Measurements from ENCODE around the gene PPARA.
A peak's percentile ranks its signal among the peaks of the same experiment; 100 is the strongest.

Gene PPARA

DNA sequence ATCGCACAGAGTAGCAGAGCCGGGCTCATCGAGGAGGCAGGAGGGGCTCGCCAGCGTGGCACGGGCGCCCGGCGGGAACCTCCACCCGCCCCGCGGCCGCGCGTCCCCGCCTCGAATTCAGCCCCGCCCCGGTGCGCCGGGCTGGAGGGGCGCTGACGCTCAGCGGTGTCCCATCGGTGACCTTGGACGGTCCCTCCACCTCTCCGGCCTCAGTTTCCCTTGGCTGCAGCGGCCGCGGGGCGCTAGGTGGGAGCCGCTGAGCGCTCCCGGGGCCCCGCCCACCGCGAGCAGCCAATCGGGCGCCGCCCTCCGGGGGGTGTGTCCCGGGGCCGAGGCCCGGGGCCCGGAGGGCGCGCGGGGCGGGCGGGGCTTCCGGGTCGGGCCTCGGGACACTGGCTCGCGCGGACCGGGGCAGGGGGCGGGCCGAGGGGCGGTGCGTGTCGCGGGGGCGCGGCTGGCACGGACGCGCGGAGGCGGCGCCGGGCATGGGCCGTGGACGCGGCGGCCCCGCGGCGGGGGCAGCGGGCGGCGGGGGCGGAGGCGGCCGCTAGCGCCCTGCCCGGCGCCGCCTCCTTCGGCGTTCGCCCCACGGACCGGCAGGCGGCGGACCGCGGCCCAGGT lies at the start of gene PPARA:
Gene PPARA, plus strand, starts transcription at position 493 of the 621 bp plus-strand sequence. CDS start 47,858 bp downstream, outside the sequence.
- DNase-seq = peak; percentile 65

DNA sequence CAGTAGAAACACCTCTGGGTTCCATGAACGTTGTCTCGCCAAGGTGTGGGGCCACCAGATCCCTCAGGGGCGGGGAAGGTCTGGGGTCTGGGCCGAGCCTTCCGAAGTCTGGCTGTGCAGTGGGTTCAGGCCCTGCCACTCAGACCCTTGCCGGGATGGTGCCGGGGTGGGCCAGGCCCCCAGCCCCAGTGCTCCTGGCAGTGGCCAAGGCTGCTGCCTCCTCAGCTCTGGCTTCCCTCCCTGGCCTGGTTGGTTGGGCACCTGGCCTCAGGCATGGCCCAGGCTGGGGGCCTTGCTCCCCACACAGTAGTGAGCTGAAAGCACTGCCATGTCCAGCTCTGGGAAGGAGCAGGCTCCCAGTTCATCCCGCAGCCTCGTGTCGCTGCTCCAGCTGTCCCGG lies 48.2 kb upstream of the PPARA start:
- DNase-seq = no peak

DNA sequence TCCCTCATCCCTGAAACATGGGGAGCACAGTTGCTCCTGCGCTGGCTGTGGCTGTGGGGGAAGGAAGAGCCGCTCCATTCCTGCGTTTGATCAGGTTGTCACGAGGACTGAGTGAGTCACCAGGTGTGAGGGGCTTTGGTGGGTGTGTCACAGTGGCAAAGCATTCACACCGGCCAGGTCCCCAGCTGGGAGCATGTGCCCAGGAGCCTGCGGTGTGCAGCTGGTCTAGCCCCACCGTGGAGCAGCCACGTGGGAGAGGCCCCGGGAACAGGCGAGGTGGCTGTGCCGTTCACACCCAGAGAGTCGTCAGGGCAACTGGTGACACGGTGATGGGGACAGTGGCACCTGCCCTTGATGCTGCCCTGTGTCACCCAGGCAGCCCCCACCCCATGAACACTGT lies 47.6 kb upstream of the PPARA start:
- no peak for DNase-seq

DNA sequence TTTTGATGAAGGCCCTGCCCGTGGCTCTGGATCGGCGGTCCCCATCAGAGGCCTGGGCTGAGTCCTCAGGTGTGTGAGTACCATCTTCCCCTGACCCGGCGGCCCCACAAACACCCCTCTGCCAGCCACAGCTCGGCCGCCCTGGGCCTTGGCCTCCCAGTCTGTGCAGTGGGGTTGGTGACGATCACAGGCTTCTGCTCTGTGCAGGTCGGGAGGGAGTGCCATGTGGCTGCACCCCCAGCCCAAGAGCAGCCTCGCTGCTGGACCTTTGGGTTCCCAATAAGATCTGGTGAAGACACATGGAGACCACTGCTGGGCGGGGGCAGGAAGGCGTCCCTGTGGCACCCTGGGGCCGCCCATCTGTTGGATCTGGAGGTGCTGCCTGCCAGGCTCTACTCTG lies 47.1 kb upstream of the PPARA start:
- DNase-seq = no peak

DNA sequence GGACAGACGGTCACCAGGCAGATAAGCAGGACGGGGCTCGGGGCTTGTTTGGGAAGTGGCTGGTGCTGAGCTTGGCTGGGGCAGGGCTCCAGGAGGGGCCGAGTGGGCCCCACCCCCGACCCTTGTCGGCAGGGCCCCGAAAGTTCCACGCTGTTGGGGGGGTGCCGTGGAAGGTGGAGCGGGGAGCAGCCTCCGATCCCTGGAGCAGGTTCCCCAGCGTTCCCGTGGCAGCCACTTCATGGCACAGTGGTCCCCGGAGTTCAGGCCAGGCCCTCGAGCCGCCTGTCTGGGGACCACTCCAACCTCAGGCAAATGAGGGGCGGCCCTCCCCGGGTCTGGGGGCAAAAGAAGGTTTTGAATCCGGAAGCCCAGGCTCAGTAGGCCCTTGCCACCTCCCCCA lies 46.7 kb upstream of the PPARA start:
- no peak for DNase-seq

DNA sequence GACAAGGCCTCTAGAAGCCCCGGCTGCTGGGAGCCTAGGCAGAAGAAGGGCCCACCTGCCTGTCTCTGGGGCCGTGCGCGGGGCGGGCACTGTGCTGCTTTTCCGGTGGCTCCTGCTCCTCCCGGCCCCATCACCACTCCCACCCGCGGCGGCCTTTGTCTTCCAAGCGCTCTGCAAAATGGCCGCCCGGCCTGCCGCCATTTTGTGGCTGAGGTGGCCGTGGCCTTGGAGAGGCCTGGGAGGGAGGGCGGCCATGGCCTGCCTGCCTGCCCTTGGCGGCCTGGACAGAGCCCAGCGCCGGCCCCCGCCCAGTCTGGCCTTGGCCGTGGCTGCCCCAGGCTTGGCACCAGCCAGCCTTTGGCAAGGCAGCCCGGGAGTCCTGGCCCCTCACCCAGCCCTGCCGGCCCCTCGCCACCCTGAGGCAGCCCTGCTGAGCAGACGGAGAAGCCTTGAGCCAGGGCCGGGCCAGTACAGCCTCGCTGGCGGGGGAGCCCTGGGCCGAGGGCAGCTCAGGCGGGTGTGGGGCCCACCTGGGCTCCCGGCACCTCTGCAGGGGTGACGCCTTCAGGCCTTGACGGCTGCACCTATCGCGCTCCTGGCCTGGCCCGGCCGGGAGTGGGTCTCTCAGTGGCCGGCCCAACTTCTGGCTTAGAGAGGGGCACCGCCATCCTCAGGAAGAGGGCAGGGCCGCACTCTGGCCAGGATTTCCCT lies 46.0 kb upstream of the PPARA start:
- DNase-seq = no peak

DNA sequence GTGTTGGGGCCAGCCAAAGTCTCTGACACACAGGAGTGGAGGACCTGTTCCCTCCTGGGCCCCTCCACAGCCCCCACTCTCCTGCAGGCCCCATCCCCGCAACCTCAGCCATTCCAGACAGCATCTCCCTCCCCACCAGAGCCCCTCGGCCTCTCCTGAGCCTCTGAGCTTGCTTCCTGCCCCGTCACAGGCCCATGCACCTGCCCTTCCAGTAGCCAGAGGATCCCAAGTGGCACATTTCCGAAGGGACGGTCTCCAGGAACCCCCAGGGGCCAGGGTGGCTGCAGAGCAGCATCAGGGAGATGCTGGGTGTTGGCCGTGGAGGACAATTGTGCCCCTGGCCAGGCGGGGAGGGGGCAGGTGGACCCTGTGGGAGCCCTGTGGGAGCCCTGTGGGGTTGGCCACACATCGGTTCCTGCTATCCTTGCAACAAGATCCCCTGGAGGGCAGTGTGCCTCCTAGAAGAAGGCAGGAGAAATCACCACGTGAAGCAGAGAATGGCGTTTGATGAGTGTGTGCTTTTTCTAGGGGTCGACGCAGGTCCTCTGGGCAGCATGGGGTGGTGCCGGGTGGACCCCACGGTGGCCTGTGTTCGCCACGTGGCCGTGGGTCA lies 45.3 kb upstream of the PPARA start:
- DNase-seq = no peak

DNA sequence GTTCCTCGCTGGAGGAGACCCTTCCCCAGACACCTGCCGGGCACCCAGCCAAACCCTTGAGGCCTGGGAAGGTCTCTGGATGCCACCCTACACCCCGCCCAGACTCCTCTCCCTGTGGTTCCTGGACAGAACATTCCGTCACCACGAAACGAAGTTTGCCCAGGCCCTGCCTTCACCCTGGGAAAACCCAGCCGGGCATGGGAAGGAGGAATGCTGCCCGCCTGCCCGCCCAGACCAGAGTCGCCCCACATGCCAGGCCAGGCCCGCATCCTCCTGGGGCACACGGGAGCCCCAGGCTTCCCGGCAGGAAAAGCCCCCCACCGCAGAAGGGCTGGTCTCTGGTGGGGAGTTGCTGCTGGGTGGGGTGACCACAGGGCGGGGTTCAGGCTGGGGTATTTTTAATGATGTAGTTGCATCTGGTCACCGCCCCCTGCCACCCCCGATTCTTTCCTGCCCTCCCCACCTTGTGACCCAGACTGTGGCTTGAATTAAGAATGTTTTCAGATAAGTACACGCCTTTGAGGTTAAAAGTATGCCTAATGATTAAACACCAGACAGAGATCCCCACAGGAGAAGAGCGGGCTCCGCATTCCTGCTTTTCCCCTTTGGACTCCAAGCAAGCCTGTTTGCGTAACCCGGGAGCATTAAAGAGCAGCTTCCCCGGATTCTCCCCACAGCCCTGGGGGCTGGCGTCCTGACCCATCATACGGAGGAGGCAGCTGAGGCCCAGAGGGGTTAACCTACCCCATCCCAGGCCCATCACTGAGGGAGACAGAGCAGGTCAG lies 44.6 kb upstream of the PPARA start:
- no peak for DNase-seq

DNA sequence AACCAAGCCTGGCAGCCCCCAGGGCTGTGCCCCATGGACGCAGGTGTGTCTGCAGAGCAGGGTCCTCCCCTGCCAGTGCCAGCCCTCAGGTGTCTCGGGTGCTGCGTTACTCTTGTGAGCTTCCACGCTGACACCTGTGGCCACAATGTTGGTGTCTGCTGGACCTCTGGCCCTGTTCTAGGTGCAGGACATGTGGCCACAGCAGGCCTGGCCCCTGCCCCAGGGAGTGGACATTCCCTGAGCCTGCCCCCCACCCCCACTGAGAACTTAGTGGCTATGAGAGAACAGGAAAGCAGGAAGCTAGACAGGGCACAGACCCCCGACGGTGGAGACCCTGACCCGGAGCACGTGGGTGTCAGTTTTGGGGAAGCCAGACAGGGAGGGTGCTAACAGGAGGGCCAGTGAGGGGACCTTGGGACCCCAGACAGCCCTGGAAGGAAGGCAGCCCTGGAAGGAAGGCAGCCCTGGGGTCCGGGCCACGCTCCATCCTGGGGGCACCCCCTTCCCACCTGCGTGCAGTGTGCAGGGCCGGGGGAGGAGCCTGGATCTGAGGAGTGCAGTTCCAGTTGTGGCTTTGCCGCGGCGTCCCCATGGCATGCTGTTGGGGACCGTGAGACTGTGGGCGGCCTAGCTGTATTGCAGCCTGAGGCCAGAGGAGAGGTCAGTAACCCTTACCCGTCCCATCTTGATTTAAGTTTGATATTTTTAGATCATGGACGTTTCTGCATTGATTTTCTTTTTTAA lies 43.9 kb upstream of the PPARA start:
- DNase-seq = no peak

DNA sequence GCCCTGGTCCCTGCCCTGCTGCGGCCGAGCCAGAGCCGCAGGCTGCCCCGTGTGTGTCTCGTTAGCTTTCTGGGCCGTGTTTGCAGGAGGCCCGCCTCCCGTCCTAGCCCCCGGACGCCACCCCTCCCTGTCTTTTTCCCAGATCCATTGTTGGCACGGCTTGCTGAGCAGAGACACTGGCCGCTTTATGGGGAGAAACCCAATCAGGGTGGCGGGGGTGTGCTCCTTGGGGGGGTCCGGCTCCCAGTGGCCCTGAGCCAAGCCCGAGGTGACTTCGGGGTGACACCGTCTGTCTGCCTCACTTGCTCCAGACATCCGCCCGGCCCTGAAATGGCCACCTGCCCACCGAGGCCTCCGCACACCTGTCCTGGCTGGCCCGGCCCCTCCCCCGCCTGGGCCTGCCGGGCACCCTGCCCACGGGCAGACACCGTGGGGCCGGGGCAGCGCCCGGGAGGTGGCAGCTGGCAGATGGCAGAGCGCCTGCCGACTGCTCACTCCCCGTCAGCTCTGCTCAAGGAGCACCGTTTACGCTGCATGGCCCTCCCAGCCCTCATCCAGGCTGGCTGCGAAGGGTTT lies 43.1 kb upstream of the PPARA start:
- peak; percentile 89 for DNase-seq

DNA sequence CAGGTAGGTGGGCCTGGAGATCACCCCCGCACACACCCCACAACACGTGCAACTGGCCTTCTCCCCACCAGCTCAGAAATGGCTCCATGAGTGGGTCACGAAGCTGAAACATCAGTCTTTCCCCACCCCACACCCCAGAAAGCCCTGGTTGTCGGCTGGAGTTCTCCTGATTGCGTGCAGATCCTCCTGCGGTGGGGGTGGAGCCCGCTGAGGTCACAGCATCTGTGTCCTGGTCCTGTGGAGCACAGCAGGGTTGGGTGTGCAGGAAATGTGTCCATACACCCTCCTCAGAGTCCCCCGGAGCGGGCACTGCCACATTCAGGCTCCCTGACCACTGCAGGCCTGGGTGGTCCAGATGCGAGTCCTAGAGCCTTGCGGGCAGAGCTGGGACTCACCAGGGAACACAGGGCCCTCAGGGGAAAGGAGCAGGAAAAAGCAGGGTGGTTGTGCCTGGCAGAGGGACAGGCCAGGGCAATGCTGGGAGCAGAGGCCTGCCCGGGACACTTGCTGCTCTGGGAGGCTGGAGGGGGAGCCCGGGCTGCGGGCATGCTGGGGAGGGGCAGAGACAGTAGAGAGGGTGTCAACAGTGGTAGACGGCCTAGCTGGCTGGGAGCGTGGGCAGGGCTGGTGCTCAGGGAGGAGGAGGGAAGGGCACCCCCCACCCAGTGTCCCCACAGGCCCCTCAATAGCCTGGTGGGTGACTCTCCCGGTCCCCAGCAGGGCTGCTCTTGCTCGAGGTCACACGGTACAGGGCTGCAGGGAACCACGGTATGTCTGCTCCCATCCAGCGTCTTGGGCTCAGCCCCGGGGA lies 42.4 kb upstream of the PPARA start:
- DNase-seq = no peak

DNA sequence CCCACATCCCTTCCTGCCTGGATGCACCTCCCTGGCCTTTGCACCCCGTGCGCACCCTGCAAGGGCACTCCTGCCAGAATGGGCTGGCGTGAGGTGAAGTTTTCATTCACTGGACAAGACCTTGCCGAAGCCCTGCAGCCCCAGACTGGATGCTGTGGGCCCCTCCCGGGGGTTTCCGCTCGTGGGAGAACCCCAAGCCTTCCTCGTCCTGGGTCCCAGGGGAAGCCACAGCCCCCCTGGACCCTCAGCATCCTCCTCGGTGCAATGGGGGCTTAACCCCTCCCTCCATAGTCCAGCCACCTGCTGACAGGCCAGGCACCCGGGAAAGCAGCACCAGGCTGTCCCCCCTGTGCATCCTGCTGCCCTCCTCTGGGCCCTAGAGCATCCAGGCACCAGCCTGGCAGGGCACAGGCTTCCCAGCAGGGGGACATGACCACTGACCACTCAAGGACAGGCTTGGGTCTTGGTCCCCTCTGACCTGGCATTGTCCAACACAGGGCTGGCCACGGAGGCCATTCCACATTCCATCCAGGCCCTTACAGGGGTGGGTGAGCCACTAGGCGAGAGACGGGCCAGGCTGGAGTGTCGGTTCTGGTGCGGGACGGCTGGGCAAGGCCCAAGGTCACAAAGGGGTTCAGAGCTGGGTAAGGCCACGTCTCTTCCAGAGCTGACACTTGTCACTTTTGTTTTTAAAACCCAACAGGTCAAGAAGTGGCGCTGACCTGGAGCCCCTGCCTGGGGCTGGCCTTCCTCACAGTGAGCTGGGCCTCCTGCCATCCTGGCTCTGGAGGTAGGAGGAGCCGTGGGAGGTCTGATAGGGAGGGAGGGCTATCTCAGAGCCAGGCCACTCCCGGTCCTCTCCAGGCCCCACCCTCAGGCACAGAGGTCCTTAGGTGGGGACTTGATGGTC lies 41.5 kb upstream of the PPARA start:
- DNase-seq = no peak

DNA sequence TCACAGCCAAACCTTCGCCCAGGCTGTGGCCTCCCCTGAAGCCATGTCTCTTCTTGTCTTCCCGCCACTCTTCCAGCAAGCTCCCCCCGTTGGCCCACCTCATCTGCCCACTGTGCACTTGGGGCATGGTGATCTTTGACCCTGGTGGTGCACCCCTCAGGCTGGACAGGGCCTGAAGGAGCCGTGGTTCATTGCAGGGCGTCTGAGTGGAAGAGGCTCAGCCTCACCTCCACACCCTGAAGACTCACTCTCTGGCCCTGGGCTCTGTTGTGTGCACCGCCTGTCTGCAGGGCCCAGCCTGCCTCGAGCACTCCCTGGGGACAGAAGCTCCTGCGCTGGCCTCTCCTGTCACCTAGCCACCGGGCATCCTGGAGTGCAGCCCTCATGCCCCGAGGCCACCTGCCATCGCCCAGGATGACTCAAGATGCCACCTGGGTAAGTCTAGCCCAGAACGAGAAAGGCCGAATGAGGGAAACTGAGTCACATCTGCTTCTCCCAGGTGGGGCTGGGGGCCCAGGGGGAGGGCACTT lies 40.8 kb upstream of the PPARA start:
- no peak for DNase-seq

DNA sequence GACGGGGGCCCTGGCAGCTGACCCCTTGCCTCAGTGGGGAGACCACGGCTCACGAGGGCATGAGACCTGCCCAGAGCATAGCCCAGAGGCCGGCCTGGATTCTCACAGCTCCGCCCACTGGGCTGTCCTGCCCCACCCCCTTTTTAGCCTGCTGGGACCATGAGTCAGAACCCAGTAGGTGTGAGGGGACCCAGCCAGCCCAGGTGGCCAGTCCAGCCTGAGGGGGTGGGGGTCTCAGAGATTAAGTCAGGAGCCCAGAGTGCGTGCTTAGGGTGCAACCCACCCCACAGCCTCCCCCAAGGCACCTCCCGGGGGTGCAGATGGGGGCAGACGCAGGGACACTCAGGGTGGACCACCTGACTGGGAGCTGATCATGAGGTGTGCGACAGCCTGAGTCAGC lies 40.1 kb upstream of the PPARA start:
- no peak for DNase-seq

DNA sequence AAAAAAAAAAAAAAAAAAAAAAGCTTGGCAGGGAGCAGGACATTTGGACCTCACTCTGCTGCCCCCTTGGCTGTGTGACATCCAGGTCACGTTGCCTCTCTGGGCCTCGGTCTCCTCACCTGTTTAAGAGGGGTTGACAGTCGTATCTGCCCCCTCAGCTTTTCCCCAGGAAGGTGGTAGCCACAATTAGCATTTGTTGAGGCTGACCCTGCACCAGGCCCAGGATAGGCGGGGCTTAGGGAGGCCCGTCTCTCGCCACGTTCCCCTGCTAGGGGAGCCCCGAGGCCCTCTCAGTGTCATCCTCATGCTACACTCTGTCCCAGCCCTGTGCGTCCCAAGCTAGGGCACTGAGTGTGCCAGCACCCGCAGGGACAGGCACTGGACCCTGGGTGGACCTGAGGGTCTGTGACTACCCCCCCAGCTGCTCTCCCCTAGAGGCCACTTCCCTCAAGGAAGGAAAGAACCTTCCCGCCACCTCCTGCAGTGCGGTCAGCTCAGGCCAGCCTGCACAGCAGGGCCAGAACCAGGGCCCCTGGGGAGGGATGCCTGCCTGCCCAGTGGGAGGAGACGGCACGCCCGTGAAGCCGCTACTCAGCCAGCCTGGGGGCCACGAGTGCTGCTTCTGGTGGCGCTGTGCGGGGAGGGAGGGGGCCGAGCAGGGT lies 38.5 kb upstream of the PPARA start:
- DNase-seq = no peak

DNA sequence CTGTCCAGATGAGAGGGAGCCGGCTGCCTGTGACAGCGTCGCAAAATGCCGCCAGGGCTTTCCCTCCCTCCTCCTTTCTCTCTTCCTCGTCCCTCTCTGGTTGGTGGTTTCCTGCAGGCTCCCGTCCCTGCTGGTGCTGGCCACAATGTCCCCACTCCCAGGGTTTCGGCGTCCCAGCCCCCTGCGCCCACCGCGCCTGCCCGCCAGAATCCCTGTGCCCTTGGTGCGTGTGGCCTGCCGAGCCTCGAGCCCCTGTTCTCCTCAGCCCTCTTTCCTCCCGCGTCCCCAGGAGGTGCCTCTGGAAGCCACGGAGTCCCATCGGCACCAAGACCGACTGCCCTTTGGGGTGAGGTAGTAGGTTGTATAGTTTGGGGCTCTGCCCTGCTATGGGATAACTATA lies 37.9 kb upstream of the PPARA start:
- DNase-seq = no peak

DNA sequence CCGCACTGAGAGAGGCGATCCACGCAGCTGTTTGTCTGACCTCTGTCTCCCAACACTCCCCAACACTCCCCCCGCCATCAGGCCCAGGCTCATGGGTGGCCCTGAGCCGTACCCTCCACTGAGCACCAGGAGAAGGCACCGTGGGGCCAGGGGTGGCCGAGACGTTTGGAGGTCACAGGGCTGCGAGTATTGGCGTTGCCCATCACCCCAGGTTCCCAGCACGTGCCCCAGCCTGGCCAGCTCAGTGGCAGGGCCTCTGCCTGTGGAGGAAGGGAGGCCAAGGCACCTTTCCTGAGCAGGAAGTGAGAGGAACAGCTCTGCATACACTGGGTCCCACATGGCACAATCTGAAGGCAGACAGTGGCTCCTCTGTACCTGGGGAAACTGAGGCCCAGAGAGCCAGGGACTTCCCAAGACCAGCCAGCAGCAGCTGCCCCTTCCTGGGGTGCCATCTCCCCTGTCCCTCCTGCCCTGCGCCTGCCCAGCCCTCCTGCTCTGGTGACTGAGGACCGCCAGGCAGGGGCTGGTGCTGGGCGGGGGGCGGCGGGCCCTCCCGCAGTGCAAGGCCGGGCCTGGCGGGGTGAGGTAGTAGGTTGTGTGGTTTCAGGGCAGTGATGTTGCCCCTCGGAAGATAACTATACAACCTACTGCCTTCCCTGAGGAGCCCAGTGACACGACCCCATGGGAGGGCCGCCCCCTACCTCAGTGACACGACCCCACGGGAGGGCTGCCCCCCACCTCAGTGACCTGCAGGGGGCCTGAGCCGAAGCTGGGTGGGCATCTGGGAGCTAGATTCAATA lies 37.0 kb upstream of the PPARA start:
- DNase-seq = no peak

DNA sequence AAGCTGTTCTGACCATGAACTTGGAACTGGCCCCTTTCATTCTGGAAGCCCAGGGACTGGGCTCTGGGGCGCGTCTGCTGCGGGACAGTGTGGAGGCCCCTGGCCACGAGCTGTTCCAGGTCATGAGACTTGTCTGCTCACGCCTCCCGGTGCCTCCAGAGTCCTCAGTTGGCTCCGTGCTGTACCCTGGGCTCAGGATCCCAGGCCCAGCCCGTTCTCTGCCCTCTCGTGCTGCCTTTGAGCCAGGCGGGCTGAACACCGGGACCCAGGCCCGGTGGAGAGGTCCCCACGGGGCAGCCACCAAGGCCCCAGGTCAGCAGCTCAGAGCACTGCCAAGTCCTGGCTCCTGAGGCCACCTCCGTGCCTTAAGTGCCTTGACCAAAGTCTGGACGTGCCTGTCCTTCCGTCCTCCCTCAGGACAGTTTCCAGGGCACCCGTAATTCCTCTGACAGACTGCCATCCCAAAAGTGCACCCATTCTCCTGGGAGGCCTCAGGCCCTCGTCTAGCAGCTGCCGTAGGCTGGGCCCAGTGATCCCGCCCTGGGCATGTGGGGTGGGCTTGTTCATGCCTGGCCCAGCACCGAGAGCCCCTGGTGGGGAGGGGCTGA lies 36.3 kb upstream of the PPARA start:
- DNase-seq = no peak
